Stimulated activated CD8-positive, alpha-beta memory T cell treated with anti-CD3 and anti-CD28 coated beads, Interleukin-7, amount 100 ng/mL, for 4 hours (primary cell): ENCODE data around the gene TLX1.

ENCODE experiments used
- DNase-seq, 2 donors: peaks; one replicate each; pipeline ENCODE4 v3.0.0-alpha.2; 2020; ENCODE audit warnings: low read depth in 2 of 2

TLX1 gene

GRCh38 chr10:101112799-101113594, 18.1 kb upstream of the TLX1 start:
- no peak for DNase-seq

DNA sequence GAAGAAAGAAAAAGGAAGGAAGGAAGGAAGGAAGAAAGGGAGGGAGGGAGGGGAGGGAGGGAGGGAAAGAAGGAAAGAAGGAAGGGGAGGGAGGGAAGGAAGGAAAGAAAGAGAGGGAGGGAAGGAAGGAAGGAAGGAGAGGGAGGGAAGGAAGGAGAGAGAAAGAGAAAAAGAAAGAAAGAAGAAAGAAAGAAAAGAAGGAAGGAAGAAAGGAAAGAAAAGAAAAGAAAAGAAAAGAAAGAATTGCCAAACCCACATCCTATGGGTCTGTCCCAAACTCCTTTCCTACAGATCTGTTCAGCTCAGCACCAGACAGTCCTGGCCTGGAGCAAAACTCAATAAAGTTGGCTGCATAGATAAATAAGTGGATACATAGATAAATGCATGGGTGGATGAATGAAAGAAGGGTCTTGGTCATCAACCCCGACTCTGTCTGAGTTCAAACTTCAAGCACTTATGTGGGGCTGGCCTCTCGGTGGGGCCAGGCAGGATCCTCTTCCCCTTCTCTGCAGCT, 17.2 kb upstream of the TLX1 start:
- no peak for DNase-seq

DNA sequence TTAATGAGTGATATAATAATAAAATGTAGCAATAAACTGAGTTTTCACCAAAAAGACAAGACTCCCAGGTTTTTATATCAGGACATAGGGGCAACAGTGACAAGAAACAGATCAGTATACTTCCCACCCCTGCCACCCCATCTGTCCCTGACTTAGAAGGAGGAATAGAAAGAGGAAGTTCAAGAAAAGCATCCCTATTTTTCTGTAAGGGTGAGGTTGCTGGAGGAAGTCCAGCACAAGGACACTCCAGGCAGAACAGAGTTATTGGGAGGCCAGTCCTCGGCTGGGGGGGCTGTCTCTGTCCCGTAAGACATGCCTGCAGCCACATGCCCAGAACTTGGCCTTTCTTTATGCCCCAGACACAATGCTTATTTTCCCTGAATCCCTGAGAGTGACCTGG, 16.5 kb upstream of the TLX1 start:
- no peak for DNase-seq

- no peak for DNase-seq
Measured at GRCh38 chr10:101116754-101117153, 14.3 kb upstream of the TLX1 start.

- DNase-seq: no peak
Measured at GRCh38 chr10:101118031-101118430, 13.1 kb upstream of the TLX1 start.

DNA sequence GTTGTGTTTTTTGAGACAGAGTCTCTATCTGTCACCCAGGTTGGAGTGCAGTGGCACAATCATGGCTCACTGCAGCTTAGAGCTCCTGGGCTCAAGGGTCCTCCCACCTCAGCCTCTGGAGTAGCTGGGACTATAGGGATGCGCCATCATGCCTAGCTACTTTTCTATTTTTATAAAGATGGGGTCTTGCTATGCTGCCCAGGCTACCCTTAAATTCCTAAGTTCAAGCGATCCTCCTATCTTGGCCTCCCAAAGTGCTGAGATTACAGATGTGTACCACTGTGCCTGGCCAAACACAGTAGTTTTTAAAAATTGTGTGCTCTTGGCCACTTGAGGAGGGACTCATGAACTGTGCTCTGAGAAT, 10.6 kb upstream of the TLX1 start:
- DNase-seq: no peak

- DNase-seq: peak in 1 of 2 donors; percentile 28
Measured at GRCh38 chr10:101120884-101121653, 10.0 kb upstream of the TLX1 start.

DNA sequence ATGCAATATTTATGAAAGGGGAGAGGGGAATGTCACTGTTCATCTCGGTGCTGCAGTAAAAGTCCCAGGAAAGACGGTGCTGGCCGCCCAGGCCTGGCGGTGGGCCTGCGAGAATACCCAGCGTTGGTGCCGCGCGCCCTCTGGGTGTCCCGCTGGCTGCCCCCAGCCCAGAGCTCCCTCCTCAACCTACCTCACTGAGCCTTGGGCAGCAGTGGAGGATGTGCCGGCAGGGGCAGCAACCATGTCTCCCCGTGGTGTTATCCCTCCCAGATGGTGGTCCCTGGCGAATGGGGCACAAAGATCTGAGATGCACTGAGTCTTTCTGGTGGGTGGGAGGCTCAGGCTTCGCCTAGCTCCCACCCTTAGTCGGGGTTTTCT, 9.5 kb upstream of the TLX1 start:
- no peak for DNase-seq

DNA sequence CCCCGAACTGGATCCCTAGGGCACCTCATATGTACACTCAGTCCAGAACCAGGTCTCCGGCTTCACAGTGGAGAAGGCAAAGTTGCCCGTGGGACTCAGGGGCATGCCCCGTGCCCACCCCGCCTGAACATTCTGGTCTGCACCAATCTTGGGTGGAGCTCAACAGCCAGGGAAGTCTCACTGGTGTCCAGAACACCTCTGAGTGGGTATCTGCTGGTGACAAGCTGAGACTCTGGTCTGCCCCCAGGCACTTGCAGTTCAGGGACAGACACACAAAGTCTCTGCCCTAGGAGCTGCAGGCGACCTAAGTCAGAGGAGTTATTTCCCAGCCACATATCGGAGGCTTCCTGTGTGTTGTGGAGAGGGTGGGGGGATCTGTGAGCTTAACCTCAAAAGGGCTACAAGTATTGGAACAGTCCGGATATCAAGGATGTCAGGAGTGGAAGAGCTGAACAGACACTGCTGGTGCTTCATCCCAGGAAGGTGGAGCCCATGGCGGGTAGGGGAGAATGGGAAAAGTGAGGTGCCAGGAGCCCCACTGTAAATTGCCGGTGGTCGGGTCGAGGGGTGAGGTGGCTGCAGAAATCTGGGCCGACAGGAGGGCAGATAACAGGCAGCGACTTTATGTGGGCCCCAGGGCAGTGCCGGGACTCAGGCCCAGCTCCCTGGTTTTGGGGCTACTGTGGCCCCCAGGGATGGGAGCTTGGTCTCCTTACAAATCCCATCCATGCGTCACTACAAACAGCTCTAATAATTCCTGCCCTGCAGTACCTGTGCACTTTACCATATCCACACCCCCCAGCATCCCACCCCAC, 8.6 kb upstream of the TLX1 start:
- DNase-seq: no peak

DNA sequence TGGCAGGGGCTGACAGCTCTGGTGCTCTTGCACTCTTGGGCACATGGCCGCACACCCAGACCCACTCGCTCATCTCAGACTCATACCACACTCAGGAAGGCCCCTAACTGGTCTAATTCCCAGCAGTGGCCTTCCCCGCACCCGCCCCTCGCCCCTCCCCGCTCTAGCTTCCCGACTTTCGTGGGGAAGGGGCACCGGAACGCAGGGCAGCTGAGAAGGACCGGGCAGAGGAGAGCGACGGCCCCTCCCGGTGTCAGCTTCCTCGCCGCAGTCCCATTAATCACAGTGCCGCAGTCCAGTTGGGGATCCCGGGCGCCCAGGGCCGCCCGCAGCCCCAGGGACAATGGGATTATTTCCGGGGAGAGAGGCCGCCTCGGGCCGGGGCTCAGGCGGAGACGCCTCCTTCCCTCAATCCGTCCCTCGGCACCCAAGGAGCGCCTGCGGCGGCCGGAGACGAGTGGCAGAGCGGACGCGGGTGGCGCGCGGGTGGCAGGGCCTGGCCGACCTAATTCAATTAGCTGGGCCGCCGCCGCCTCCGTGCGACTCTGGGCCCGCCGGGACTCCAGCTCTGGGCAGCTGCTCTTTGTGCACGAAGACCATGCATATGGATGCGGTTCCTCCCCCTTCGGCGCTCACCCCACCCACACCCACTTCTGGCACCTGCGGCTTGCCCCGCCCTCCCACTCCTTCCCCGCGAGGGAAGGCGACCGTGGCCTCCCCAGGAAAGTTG, 7.8 kb upstream of the TLX1 start:
- DNase-seq: no peak

GRCh38 chr10:101123815-101124617, 7.1 kb upstream of the TLX1 start:
- no peak for DNase-seq

GRCh38 chr10:101124933-101125332, 6.2 kb upstream of the TLX1 start:
- no peak for DNase-seq

DNA sequence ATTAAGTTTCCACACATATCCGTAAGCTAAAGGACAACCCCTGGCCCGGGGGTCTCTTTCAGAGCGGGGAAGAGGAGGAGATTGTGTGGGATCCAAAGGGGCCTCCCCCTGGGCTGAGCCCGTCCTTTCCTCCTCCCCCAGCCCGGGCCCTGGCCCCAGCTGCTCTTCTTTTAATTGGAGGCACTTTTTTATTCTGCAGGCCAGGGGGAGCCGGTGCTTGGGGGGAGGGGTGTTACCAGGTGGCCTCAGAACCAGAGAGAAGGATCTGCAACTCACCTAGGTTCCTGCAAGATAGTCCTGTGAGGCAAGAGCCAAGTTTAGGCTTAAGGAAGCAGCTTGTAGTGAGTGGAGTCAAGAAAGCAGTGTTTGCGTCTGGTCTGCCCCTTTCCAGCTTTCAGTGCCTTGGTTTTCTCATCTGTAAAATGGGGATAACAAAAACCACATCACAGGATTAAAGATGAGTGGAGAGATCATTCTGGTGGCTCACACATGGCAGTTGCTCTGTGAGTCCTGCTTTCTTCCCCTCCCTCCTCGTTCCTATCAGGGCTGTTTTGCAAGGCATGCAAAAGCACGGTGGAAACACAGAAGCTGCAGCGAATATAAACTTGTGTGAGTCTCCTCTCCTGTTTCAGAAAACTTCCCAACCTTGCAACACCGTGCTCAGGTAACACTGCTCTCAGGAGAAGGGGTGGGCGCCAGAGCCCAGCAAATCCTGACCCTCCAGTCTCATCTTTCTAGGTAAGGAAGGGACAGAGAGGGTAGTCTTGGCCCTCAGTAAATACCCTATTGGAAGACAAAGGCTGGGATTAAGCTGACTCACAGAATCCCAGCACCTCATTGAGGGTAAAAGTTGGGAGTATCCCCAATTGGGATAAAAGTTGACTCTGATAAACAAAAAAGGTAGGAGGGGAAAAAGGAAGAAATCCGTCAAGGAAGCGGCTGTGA, 4.1 kb upstream of the TLX1 start:
- DNase-seq: no peak

DNA sequence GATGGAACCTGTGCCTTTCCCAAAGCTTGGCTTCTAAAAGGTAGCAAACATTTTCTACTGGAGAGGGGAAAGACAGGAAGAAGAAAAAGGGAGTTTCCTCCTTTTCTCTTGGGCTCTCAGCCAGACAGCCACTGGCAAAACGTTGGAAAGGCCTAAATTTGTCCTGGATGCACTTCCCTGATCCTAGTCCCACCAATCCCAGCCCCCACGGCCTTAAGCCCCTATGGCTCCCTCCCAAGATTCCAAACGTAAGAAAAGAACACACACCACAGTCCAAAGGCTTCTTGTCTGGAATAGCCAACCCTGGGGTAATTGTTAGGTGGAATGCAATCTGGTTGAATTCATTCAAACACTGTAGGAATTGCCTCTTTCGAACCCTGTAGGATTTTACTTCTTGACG, 959 bp upstream of the TLX1 start:
- DNase-seq: no peak

- no peak for DNase-seq
Measured at GRCh38 chr10:101131962-101132635, 999 bp downstream of the TLX1 start.

GRCh38 chr10:101132636-101133473, 1.8 kb downstream of the TLX1 start:
- DNase-seq: no peak

GRCh38 chr10:101133489-101134298, 2.6 kb downstream of the TLX1 start:
- DNase-seq: no peak
